ENCODE results near the gene OCA2.

The OCA2 gene

GRCh38 chr15:28118531-28118930 lies 19.4 kb upstream of the OCA2 start:
- DNase-seq, result no peak

GRCh38 chr15:28118083-28118482 lies 19.0 kb upstream of the OCA2 start:
- DNase-seq, result no peak

- no peak for DNase-seq
Measured at GRCh38 chr15:28117432-28117990, 18.4 kb upstream of the OCA2 start.

GRCh38 chr15:28116521-28117431 lies 17.7 kb upstream of the OCA2 start:
- no peak for DNase-seq

- DNase-seq, result no peak
Measured at GRCh38 chr15:28115871-28116270, 16.8 kb upstream of the OCA2 start.

GRCh38 chr15:28114721-28115622 lies 15.9 kb upstream of the OCA2 start:
- no peak for DNase-seq

- DNase-seq, result no peak
Measured at GRCh38 chr15:28114114-28114455, 15.0 kb upstream of the OCA2 start.

- DNase-seq, result no peak
Measured at GRCh38 chr15:28113394-28114113, 14.4 kb upstream of the OCA2 start.

- DNase-seq, result no peak
Measured at GRCh38 chr15:28112962-28113361, 13.8 kb upstream of the OCA2 start.

- DNase-seq, result no peak
Measured at GRCh38 chr15:28112101-28112760, 13.1 kb upstream of the OCA2 start.

- no peak for DNase-seq
Measured at GRCh38 chr15:28111543-28111942, 12.4 kb upstream of the OCA2 start.

GRCh38 chr15:28110481-28110881 lies 11.4 kb upstream of the OCA2 start:
- DNase-seq, result no peak

GRCh38 chr15:28109626-28110455 lies 10.7 kb upstream of the OCA2 start:
- DNase-seq, result no peak

GRCh38 chr15:28107904-28108275 lies 8.8 kb upstream of the OCA2 start:
- DNase-seq, result no peak

- no peak for DNase-seq
Measured at GRCh38 chr15:28107111-28107903, 8.2 kb upstream of the OCA2 start.

GRCh38 chr15:28106294-28107110 lies 7.4 kb upstream of the OCA2 start:
- no peak for DNase-seq

GRCh38 chr15:28105793-28106192 lies 6.7 kb upstream of the OCA2 start:
- DNase-seq, result no peak

GRCh38 chr15:28105224-28105791 lies 6.2 kb upstream of the OCA2 start:
- no peak for DNase-seq

GRCh38 chr15:28104326-28104725 lies 5.2 kb upstream of the OCA2 start:
- no peak for DNase-seq
